Liver (tissue), 9 donors: ENCODE measurements around the gene IL2RA. TPM values are rescaled to one million over a fixed set of nuclear protein-coding genes. Genes with fewer than 3 reads are reported as not detected.

Source experiments
- DNase-seq: peaks from one replicate; pipeline ENCODE4 v3.0.0-alpha.2; 2017; ENCODE audit warnings: low spot score
- H3K27ac ChIP-seq, 2 donors: one replicate each; pipeline ENCODE4 v1.7.0; 2013; ENCODE audit warnings: inconsistent platforms in 2 of 2, low read length in 2 of 2, control low read depth in 1 of 2, low read depth in 1 of 2, mild to moderate bottlenecking in 1 of 2
- H3K27me3 ChIP-seq, 4 donors: one replicate each; pipeline versions ENCODE4 v1.6.1 to v1.7.0; 2013; ENCODE audit warnings: low read length in 3 of 4, inconsistent platforms in 1 of 4, mild to moderate bottlenecking in 1 of 4, moderate library complexity in 1 of 4; ENCODE audit not compliant: control insufficient read depth in 4 of 4, insufficient read depth in 4 of 4
- H3K36me3 ChIP-seq, 4 donors: one replicate each; pipeline versions ENCODE4 v1.6.1 to v1.7.0; 2013; ENCODE audit warnings: low read length in 3 of 4, mild to moderate bottlenecking in 3 of 4, low read depth in 1 of 4, moderate library complexity in 1 of 4; ENCODE audit not compliant: control insufficient read depth in 4 of 4, insufficient read depth in 3 of 4
- H3K4me1 ChIP-seq, 4 donors: one replicate each; pipeline versions ENCODE4 v1.6.1 to v1.7.0; 2013; ENCODE audit warnings: low read length in 3 of 4, mild to moderate bottlenecking in 3 of 4, moderate library complexity in 1 of 4; ENCODE audit not compliant: control insufficient read depth in 4 of 4, insufficient read depth in 4 of 4
- H3K4me3 ChIP-seq, 3 donors: one replicate each; pipeline versions ENCODE4 v1.6.1 to v1.7.0; 2013; ENCODE audit warnings: low read length in 3 of 3, control low read depth in 1 of 3, low read depth in 1 of 3, mild to moderate bottlenecking in 1 of 3
- H3K9ac ChIP-seq, 2 donors: one replicate each; pipeline ENCODE4 v1.7.0; 2013; ENCODE audit warnings: low read length in 2 of 2, mild to moderate bottlenecking in 2 of 2, moderate library complexity in 2 of 2, control low read depth in 1 of 2, low read depth in 1 of 2
- H3K9me3 ChIP-seq, 4 donors: one replicate each; pipeline versions ENCODE4 v1.6.1 to v1.7.0; 2013; ENCODE audit warnings: low read length in 3 of 4; ENCODE audit not compliant: control insufficient read depth in 4 of 4
- CTCF ChIP-seq: fragments of 150-350 bp; IDR thresholded peaks from 2 replicates; pipeline ENCODE4 v1.5.1; 2017; ENCODE audit warnings: improper control_type of control experiment, low read depth, low read length; ENCODE audit not compliant: missing input control
- EGR1 ChIP-seq, 2 donors: IDR thresholded peaks; 2 replicates each; pipeline ENCODE4 v1.6.1; 2016 to 2018; ENCODE audit warnings: antibody characterized with exemption in 2 of 2, low read depth in 2 of 2
- FOXA1 ChIP-seq: IDR thresholded peaks from 2 replicates; pipeline ENCODE4 v1.6.1; 2016; ENCODE audit warnings: antibody characterized with exemption
- FOXA2 ChIP-seq: IDR thresholded peaks from 2 replicates; pipeline ENCODE4 v1.6.1; 2016; ENCODE audit warnings: antibody characterized with exemption
- GABPA ChIP-seq, 2 donors: IDR thresholded peaks in 1 of 2; conservative IDR thresholded peaks in 1 of 2; 2 replicates each; pipeline ENCODE4 v1.6.1; 2016; ENCODE audit warnings: antibody characterized with exemption in 2 of 2, mild to moderate bottlenecking in 1 of 2, moderate library complexity in 1 of 2
- HNF4A ChIP-seq, 2 donors: conservative IDR thresholded peaks; 2 replicates each; pipeline ENCODE4 v1.6.1; 2016; ENCODE audit warnings: antibody characterized with exemption in 2 of 2, mild to moderate bottlenecking in 2 of 2
- HNF4G ChIP-seq: IDR thresholded peaks from 2 replicates; pipeline ENCODE4 v1.6.1; 2016; ENCODE audit warnings: antibody characterized with exemption
- JUND ChIP-seq, 2 donors: IDR thresholded peaks; 2 replicates each; pipeline ENCODE4 v1.6.1; 2016; ENCODE audit warnings: antibody characterized with exemption in 2 of 2
- MAX ChIP-seq: IDR thresholded peaks from 2 replicates; pipeline ENCODE4 v1.6.1; 2016; ENCODE audit warnings: antibody characterized with exemption
- NR2F2 ChIP-seq: IDR thresholded peaks from 2 replicates; pipeline ENCODE4 v1.6.1; 2016; ENCODE audit warnings: antibody characterized with exemption
- RAD21 ChIP-seq, 2 donors: IDR thresholded peaks; 2 replicates each; pipeline ENCODE4 v1.6.1; 2016; ENCODE audit warnings: antibody characterized with exemption in 2 of 2, mild to moderate bottlenecking in 2 of 2
- SP1 ChIP-seq: IDR thresholded peaks from 2 replicates; pipeline ENCODE4 v1.6.1; 2018; ENCODE audit warnings: antibody characterized with exemption, mild to moderate bottlenecking
- TAF1 ChIP-seq: conservative IDR thresholded peaks from 2 replicates; pipeline ENCODE4 v1.6.1; 2016; ENCODE audit warnings: antibody characterized with exemption, mild to moderate bottlenecking
- WGBS: extraction: QIAGEN DNeasy Blood & Tissue Kit; methylation state at CpG from one replicate; pipeline ENCODE4 v1.1.7; 2013; 5-methylcytosine and 5-hydroxymethylcytosine counted together
- polyA plus RNA-seq, 2 donors: library from polyadenylated mRNA; stranded (reverse) in 1 of 2; unstranded in 1 of 2; fragments of 200-250 nt in 1 of 2; fragments of >200 nt in 1 of 2; fragmentation: Nextera tagmentation in 1 of 2; extraction: Ambion mirVana in 1 of 2; gene quantifications; one replicate each; pipeline versions ENCODE4 v1.2.1 to v1.2.3, GENCODE V29; 2013 to 2015
- total RNA-seq, 2 donors: library from RNA; depleted of rRNA; stranded (reverse); fragments of >200 nt; gene quantifications; one replicate each; pipeline ENCODE4 v1.2.3, GENCODE V29; 2014
- TF ChIP-seq, protein P1 (sequence below): IDR thresholded peaks from 2 replicates; pipeline ENCODE4 v1.6.1; 2016; ENCODE audit warnings: antibody characterized with exemption, mild to moderate bottlenecking
- donor health status: healthy.
- donor health status: healthy.
- donor health status: healthy.
- donor health status: healthy.
- donor health status: healthy.

IL2RA gene
- total and polyA plus RNA-seq, 4 donors = 0.46 to 1.6 TPM; not detected in 2

DNA sequence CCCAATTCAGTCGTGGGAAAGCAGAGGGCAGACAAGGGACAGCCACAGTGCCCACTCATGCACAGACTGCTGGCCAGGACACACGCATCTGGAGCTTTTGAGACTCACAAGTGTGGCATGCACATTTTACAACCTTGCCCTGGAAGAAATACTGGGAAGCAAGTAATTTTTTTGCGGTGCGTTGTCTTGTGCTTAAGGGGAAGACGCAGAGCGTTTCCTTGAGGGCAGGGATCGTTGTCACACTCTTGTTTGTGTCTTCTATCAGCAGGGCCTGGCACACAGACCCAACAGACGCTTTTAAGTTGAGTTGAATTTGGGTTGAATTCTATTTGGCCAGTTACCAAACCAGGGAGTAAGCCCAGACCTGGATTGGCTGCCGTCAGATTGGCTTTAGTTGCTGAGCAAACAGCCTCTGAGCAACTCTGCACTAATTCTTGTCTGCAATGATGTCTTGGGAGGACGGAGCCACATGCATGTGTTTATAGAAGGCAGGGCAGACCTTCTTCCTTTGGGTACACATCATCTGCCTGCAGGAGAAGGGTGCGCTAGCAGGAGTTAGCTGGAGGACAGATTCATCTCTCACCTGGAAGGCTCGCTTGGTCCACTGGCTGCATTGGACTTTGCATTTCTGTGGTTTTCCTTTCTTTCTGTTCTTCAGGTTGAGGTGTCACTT lies 38.4 kb downstream of the IL2RA start:
- Histone ChIP-seq H3K36me3 (no peaks in the 10 kb centered on the region), H3K4me3 (no peak overlapping the region), H3K9ac (no peak overlapping the region), H3K27ac (no peak overlapping the region), H3K9me3 (no peaks in the 10 kb centered on the region), H3K4me1 (no peaks in the 10 kb centered on the region), H3K27me3 (no peaks in the 10 kb centered on the region)
- DNase-seq = no peak
- 77% methylated on average over 12 of the region's 12 CpGs for WGBS
- TF ChIP-seq MAX = no peak
- no peak for TF ChIP-seq CTCF
- TF ChIP-seq, protein P1, sequence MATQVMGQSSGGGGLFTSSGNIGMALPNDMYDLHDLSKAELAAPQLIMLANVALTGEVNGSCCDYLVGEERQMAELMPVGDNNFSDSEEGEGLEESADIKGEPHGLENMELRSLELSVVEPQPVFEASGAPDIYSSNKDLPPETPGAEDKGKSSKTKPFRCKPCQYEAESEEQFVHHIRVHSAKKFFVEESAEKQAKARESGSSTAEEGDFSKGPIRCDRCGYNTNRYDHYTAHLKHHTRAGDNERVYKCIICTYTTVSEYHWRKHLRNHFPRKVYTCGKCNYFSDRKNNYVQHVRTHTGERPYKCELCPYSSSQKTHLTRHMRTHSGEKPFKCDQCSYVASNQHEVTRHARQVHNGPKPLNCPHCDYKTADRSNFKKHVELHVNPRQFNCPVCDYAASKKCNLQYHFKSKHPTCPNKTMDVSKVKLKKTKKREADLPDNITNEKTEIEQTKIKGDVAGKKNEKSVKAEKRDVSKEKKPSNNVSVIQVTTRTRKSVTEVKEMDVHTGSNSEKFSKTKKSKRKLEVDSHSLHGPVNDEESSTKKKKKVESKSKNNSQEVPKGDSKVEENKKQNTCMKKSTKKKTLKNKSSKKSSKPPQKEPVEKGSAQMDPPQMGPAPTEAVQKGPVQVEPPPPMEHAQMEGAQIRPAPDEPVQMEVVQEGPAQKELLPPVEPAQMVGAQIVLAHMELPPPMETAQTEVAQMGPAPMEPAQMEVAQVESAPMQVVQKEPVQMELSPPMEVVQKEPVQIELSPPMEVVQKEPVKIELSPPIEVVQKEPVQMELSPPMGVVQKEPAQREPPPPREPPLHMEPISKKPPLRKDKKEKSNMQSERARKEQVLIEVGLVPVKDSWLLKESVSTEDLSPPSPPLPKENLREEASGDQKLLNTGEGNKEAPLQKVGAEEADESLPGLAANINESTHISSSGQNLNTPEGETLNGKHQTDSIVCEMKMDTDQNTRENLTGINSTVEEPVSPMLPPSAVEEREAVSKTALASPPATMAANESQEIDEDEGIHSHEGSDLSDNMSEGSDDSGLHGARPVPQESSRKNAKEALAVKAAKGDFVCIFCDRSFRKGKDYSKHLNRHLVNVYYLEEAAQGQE = no peak
- no peak for TF ChIP-seq HNF4G
- TF ChIP-seq SP1 = no peak
- no peak for TF ChIP-seq NR2F2
- TF ChIP-seq FOXA2 = no peak
- TF ChIP-seq HNF4A (conservative IDR thresholded peaks at IDR 0.05) = no peak
- TF ChIP-seq FOXA1 = no peak
- TF ChIP-seq GABPA (IDR thresholded peaks at IDR 0.05 in 1 of 2, conservative IDR thresholded peaks at IDR 0.05 in 1 of 2) = no peak

- no peak for TF ChIP-seq NR2F2
- no peak for TF ChIP-seq HNF4G
- no peak for TF ChIP-seq CTCF
- no peak for TF ChIP-seq JUND (IDR thresholded peaks at IDR 0.05)
- no peak for TF ChIP-seq FOXA2
- TF ChIP-seq FOXA1 = no peak
- TF ChIP-seq HNF4A (conservative IDR thresholded peaks at IDR 0.05) = no peak
- TF ChIP-seq, protein P1 = no peak
- no peak for TF ChIP-seq SP1
- no peak for TF ChIP-seq RAD21 (IDR thresholded peaks at IDR 0.05)
- TF ChIP-seq EGR1 (IDR thresholded peaks at IDR 0.05; ENCODE audit: low read depth in 2 of 2) = no peak
- TF ChIP-seq MAX = no peak
- no peak for TF ChIP-seq GABPA (IDR thresholded peaks at IDR 0.05 in 1 of 2, conservative IDR thresholded peaks at IDR 0.05 in 1 of 2)
- TF ChIP-seq TAF1 = no peak
- no peak for DNase-seq
- no peaks in the 10 kb centered on the region for H3K9me3 ChIP-seq
- 57% methylated on average over 3 of the region's 3 CpGs for WGBS
- no peaks in the 10 kb centered on the region for H3K4me1 ChIP-seq
- no peaks in the 10 kb centered on the region for H3K27me3 ChIP-seq
- no peak overlapping the region for H3K4me3 ChIP-seq
- H3K9ac ChIP-seq = no peak overlapping the region
- no peak overlapping the region for H3K27ac ChIP-seq
- no peaks in the 10 kb centered on the region for H3K36me3 ChIP-seq
These were observed 39.5 kb downstream of the IL2RA start for GRCh38 chr10:6022660-6023059.
